HepG2 (cell line): ENCODE results near the gene ROBO2. TPM values are rescaled to one million over a fixed set of nuclear protein-coding genes. Genes with fewer than 3 reads are reported as not detected.

ENCODE experiments used
- ATAC-seq: fragments of 200-7000 bp; cut with Tn5 transposase; 3 replicates; pipeline ENCODE4 v1.9.1; 2020; ENCODE audit warnings: mild to moderate bottlenecking, moderate library complexity
- BruUV-seq: library from RNA; stranded (reverse); fragments of 400-500 nt; replicated peaks from 2 replicates; lab custom pipeline; 2021; lab: Mats Ljungman, UMichigan
- CTCF ChIA-PET: fragments of 300-600 bp; formaldehyde crosslinking; extraction: SDS; loops from one replicate; lab custom pipeline; 2021; ENCODE audit warnings: low total read pairs, inconsistent platforms, low intra/inter-chr PET ratio; lab: Yijun Ruan, JAX
- POLR2A ChIA-PET: fragments of 350-600 bp; sonication (Branson Sonifier 250); formaldehyde crosslinking; loops from one replicate; lab custom pipeline; 2020; ENCODE audit warnings: antibody characterized with exemption, inconsistent platforms; lab: Yijun Ruan, JAX
- DNase-seq: peaks from one replicate; pipeline ENCODE4 v3.0.0-alpha.2; 2015; ENCODE audit warnings: low spot score
- FAIRE-seq: peaks from 3 replicates; lab custom pipeline; 2011; peaks lifted over from hg19 to GRCh38; lab: Jason Lieb, UNC
- H2AFZ ChIP-seq: one replicate; pipeline ENCODE4 v1.6.1; 2011; ENCODE audit warnings: low read length, inconsistent platforms
- H3K27ac ChIP-seq: fragments of 300-600 bp; 3 replicates; pipeline ENCODE4 v1.8.0; 2011; ENCODE audit warnings: mixed run types, mild to moderate bottlenecking, mixed read lengths, low read length, inconsistent platforms; ENCODE audit not compliant: insufficient read depth; ENCODE audit errors: extremely low read length
- H3K27me3 ChIP-seq, 2 experiments: fragments of 200-600 bp in 1 of 2; 2 replicates in 1 of 2; 3 replicates in 1 of 2; pipeline versions ENCODE4 v1.6.0 to v1.8.0; 2011; ENCODE audit warnings: low read length in 2 of 2, mild to moderate bottlenecking in 2 of 2, moderate library complexity in 2 of 2, inconsistent platforms in 1 of 2; ENCODE audit not compliant: insufficient read depth in 2 of 2, control insufficient read depth in 1 of 2
- H3K36me3 ChIP-seq, 2 experiments: fragments of 200-600 bp in 1 of 2; replicated peaks in 1 of 2; 2 replicates in 1 of 2; 3 replicates in 1 of 2; pipeline versions ENCODE4 v1.5.1 to v1.8.0; 2011; ENCODE audit warnings: low read length in 2 of 2, inconsistent platforms in 1 of 2; ENCODE audit not compliant: insufficient read depth in 2 of 2, control insufficient read depth in 1 of 2
- H3K4me1 ChIP-seq: 2 replicates; pipeline ENCODE4 v1.5.1; 2012; ENCODE audit warnings: low read length, inconsistent platforms; ENCODE audit not compliant: insufficient read depth
- H3K4me2 ChIP-seq: 2 replicates; pipeline ENCODE4 v1.6.0; 2011; ENCODE audit warnings: low read depth, low read length, inconsistent platforms
- H3K4me3 ChIP-seq, 3 experiments: fragments of 200-600 bp in 1 of 3; sonication (generic), shearing (Covaris generic) in 1 of 3; replicated peaks in 1 of 3; 2 replicates each; pipeline ENCODE4 v1.5.1; 2011 to 2016; ENCODE audit warnings: low read length in 3 of 3, inconsistent platforms in 2 of 3, low read depth in 2 of 3, mild to moderate bottlenecking in 2 of 3, control low read depth in 1 of 3, mixed read lengths in 1 of 3; ENCODE audit not compliant: insufficient read depth in 1 of 3
- H3K79me2 ChIP-seq: one replicate; pipeline ENCODE4 v1.6.1; 2011; ENCODE audit warnings: low read length, inconsistent platforms; ENCODE audit not compliant: insufficient read depth
- H3K9ac ChIP-seq: 2 replicates; pipeline ENCODE4 v1.6.0; 2011; ENCODE audit warnings: mild to moderate bottlenecking, low read depth, low read length, inconsistent platforms; ENCODE audit not compliant: insufficient read depth
- H3K9me3 ChIP-seq: 2 replicates; pipeline ENCODE4 v1.5.1; 2012; ENCODE audit warnings: mild to moderate bottlenecking, low read length
- H4K20me1 ChIP-seq: 2 replicates; pipeline ENCODE4 v1.6.0; 2011; ENCODE audit warnings: inconsistent platforms, mild to moderate bottlenecking, low read length, moderate library complexity; ENCODE audit not compliant: insufficient read depth
- BORCS8-MEF2B ChIP-seq: sonication (generic); formaldehyde crosslinking; IDR thresholded peaks from 2 replicates; pipeline ENCODE4 v1.8.0; 2022; ENCODE audit warnings: mild to moderate bottlenecking, missing genetic modification reagents
- ELF4 ChIP-seq: sonication (generic); formaldehyde crosslinking; IDR thresholded peaks from 2 replicates; pipeline ENCODE4 v1.5.0; 2020; ENCODE audit warnings: missing genetic modification reagents, mild to moderate bottlenecking, moderate library complexity, borderline replicate concordance
- FOSL2 ChIP-seq: sonication (generic); formaldehyde crosslinking; IDR thresholded peaks from 2 replicates; pipeline ENCODE4 v1.4.0; 2020; ENCODE audit warnings: missing genetic modification reagents
- GFI1 ChIP-seq: sonication (generic); formaldehyde crosslinking; IDR thresholded peaks from 2 replicates; pipeline ENCODE4 v1.5.0; 2020; ENCODE audit warnings: missing genetic modification reagents, mild to moderate bottlenecking, borderline replicate concordance
- MAFG ChIP-seq: sonication (generic); formaldehyde crosslinking; IDR thresholded peaks from 2 replicates; pipeline ENCODE4 v1.5.1; 2020; ENCODE audit warnings: mild to moderate bottlenecking, missing genetic modification reagents
- MLLT10 ChIP-seq: sonication (generic); formaldehyde crosslinking; IDR thresholded peaks from 2 replicates; pipeline ENCODE4 v1.4.0; 2020; ENCODE audit warnings: missing genetic modification reagents
- SMAD9 ChIP-seq: sonication (generic); formaldehyde crosslinking; IDR thresholded peaks from 2 replicates; pipeline ENCODE4 v1.5.1; 2020; ENCODE audit warnings: mild to moderate bottlenecking, missing genetic modification reagents
- TCF12 ChIP-seq, 2 experiments: fragments of 450-650 bp in 1 of 2; sonication (generic) in 1 of 2; formaldehyde crosslinking in 1 of 2; IDR thresholded peaks; 2 replicates each; pipeline versions ENCODE4 v1.6.1 to v1.8.0; 2017 to 2022; ENCODE audit warnings: antibody characterized with exemption in 1 of 2, mild to moderate bottlenecking in 1 of 2, missing genetic modification reagents in 1 of 2, moderate library complexity in 1 of 2
- XBP1 ChIP-seq: sonication (generic); formaldehyde crosslinking; IDR thresholded peaks from 2 replicates; pipeline ENCODE4 v1.5.0; 2020; ENCODE audit warnings: missing genetic modification reagents
- ZNF264 ChIP-seq: sonication (generic); formaldehyde crosslinking; IDR thresholded peaks from 2 replicates; pipeline ENCODE4 v1.4.0; 2020; ENCODE audit warnings: missing genetic modification reagents
- ZNF549 ChIP-seq: sonication (generic); formaldehyde crosslinking; IDR thresholded peaks from 2 replicates; pipeline ENCODE4 v1.5.0; 2020; ENCODE audit warnings: missing genetic modification reagents
- ZNF614 ChIP-seq: IDR thresholded peaks from 2 replicates; pipeline ENCODE4 v1.6.1; 2018; ENCODE audit warnings: missing biosample characterization, missing genetic modification reagents, inconsistent platforms, borderline replicate concordance
- ZNF619 ChIP-seq: sonication (generic); formaldehyde crosslinking; IDR thresholded peaks from 2 replicates; pipeline ENCODE4 v1.4.0; 2020; ENCODE audit warnings: mild to moderate bottlenecking, missing genetic modification reagents
- ZNF83 ChIP-seq: sonication (generic); formaldehyde crosslinking; IDR thresholded peaks from 2 replicates; pipeline ENCODE4 v1.4.0; 2020; ENCODE audit warnings: missing genetic modification reagents, mild to moderate bottlenecking, borderline replicate concordance
- ZSCAN22 ChIP-seq: sonication (generic); formaldehyde crosslinking; IDR thresholded peaks from 2 replicates; pipeline ENCODE4 v1.4.0; 2020; ENCODE audit warnings: mild to moderate bottlenecking, missing genetic modification reagents
- WGBS: methylation state at CpG from one replicate; pipeline ENCODE4 v1.1.6; 2017; ENCODE audit warnings: low lambda C conversion rate; 5-methylcytosine and 5-hydroxymethylcytosine counted together
- in situ Hi-C: cut with HindIII; loops from 2 replicates; pipeline ENCODE4 v1.10.0; 2017; ENCODE audit warnings: low pct_unique_long_range_greater_than_20kb; ENCODE audit not compliant: extremely low pct_ligation_motif_present
- intact Hi-C: fragments of 100-400 bp; cut with micrococcal nuclease; formaldehyde crosslinking; loops from one replicate; pipeline ENCODE4 v1.10.0; 2022; ENCODE audit not compliant: unreplicated experiment
- polyA plus RNA-seq, 8 experiments: library from polyadenylated mRNA; depleted of rRNA in 3 of 8; stranded (reverse) in 7 of 8; unstranded in 1 of 8; fragments of >200 nt; fragmentation: Illumina TruSeq in 4 of 8; extraction: Trizol in 4 of 8; gene quantifications; 2 replicates each; pipeline versions ENCODE4 v1.2.1 to v1.2.3, GENCODE V29; 2011 to 2016; ENCODE audit warnings: low read depth in 4 of 8, missing spikeins in 1 of 8, mixed read lengths in 1 of 8; ENCODE audit not compliant: insufficient read depth in 1 of 8
- total RNA-seq, 5 experiments: library from RNA; depleted of rRNA; stranded (reverse); fragments of >200 nt; fragmentation: Illumina TruSeq; extraction: Trizol; gene quantifications; 2 replicates each; pipeline ENCODE4 v1.2.3, GENCODE V29; 2016; ENCODE audit warnings: low read depth in 1 of 5
- TF ChIP-seq, protein P1 (sequence below): sonication (generic); formaldehyde crosslinking; IDR thresholded peaks from 2 replicates; pipeline ENCODE4 v1.4.0; 2020; ENCODE audit warnings: mild to moderate bottlenecking, missing genetic modification reagents
- TF ChIP-seq, protein P2 (sequence below): sonication (generic); formaldehyde crosslinking; IDR thresholded peaks from 2 replicates; pipeline ENCODE4 v1.8.0; 2022; ENCODE audit warnings: mild to moderate bottlenecking, missing genetic modification reagents, borderline replicate concordance

Gene ROBO2
- total and polyA plus RNA-seq, 2 of the 13 experiments (the other 11 are each of a cell fraction or from before 2014, with no cell fraction given): not detected

DNA sequence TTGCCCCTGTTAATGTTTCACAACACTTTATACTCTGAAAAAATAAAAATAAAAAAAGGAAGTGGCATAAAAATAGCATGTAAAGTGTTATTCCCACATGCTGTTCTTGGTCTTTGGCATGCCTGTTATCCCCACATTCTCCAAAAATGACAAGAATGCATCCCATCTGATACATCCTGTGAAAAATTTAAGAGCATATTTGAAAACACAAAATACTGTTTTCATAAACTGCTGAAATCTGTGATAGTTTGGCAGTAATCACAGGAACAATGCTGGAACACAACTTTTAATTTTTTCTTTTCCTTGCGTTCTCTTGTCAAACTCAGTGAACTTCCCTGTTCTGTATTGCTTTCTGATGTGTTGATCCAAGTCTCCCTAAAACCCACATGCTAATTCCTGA, 288.8 kb downstream of the ROBO2 start:
- Histone ChIP-seq H3K27me3 (no peaks in the 10 kb centered on the region), H3K27ac (no peak overlapping the region), H3K9ac (no peak overlapping the region), H2AFZ (no peak overlapping the region), H4K20me1 (no peaks in the 10 kb centered on the region), H3K4me3 (no peak overlapping the region), H3K4me2 (no peak overlapping the region), H3K79me2 (no peaks in the 10 kb centered on the region), H3K9me3 (no peaks in the 10 kb centered on the region), H3K36me3 (no peaks in the 10 kb centered on the region), H3K4me1 (no peaks in the 10 kb centered on the region)
- ChIA-PET CTCF (no interaction called here), POLR2A (no interaction called here)
- WGBS: 85% methylated on average over 1 of the region's 1 CpG
- BruUV-seq: no TSS peak
- FAIRE-seq (no peak), DNase-seq (no peak), ATAC-seq (no peak)
- intact Hi-C loops (loop anchor here (10.0 kb wide), 1 partner anchor 1706 kb away; no protein-coding TSS in a partner anchor), in situ Hi-C loops (no loop called here)
- TF ChIP-seq MAFG (CRISPR knock-in tag) (no peak), FOSL2 (no peak), TCF12 (IDR thresholded peaks at IDR 0.05) (no peak), TCF12 (CRISPR knock-in tag; IDR thresholded peaks at IDR 0.05) (no peak), ZNF264 (CRISPR knock-in tag) (no peak), SMAD9 (CRISPR knock-in tag) (no peak), ZNF614 (no peak), ZNF549 (CRISPR knock-in tag) (no peak), ZNF619 (CRISPR knock-in tag) (no peak), ELF4 (CRISPR knock-in tag) (no peak), XBP1 (CRISPR knock-in tag) (no peak), ZNF83 (no peak), ZSCAN22 (CRISPR knock-in tag) (no peak), BORCS8-MEF2B (CRISPR knock-in tag) (no peak), GFI1 (CRISPR knock-in tag) (no peak), MLLT10 (CRISPR knock-in tag) (no peak)
- TF ChIP-seq, protein P1, sequence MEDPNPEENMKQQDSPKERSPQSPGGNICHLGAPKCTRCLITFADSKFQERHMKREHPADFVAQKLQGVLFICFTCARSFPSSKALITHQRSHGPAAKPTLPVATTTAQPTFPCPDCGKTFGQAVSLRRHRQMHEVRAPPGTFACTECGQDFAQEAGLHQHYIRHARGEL (CRISPR knock-in tag): no peak
- TF ChIP-seq, protein P2, sequence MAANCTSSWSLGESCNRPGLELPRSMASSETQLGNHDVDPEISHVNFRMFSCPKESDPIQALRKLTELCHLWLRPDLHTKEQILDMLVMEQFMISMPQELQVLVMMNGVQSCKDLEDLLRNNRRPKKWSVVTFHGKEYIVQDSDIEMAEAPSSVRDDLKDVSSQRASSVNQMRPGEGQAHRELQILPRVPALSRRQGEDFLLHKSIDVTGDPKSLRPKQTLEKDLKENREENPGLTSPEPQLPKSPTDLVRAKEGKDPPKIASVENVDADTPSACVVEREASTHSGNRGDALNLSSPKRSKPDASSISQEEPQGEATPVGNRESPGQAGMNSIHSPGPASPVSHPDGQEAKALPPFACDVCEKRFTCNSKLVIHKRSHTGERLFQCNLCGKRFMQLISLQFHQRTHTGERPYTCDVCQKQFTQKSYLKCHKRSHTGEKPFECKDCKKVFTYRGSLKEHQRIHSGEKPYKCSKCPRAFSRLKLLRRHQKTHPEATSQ (CRISPR knock-in tag): no peak
